AG09309 (cell line): ENCODE results near the gene GOT2.
A peak's percentile ranks its signal among the peaks of the same experiment; 100 is the strongest.
"Not testable (repeated sequence)": the region's sequence is repeated elsewhere in the genome, so short reads cannot be mapped to it uniquely, and the experiment has no call there.

Experiments used
- DNase-seq: peaks from one replicate; pipeline ENCODE4 v3.0.0-alpha.2; 2010; ENCODE audit warnings: low read depth
- H3K4me3 ChIP-seq: 2 replicates; pipeline ENCODE4 v1.5.1; 2011; ENCODE audit warnings: mild to moderate bottlenecking, low read depth, low read length, moderate library complexity; ENCODE audit not compliant: control insufficient read depth
- TF ChIP-seq, protein P1 (sequence below): IDR thresholded peaks from 2 replicates; pipeline ENCODE4 v1.5.1; 2011; ENCODE audit warnings: mild to moderate bottlenecking, low read depth, low read length, inconsistent platforms; ENCODE audit not compliant: insufficient read depth, control insufficient read depth; ENCODE audit errors: missing control alignments

Gene GOT2

GRCh38 chr16:58755989-58756649 lies 22.0 kb upstream of the GOT2 start:
- no peak overlapping the region for H3K4me3 ChIP-seq
- peak; percentile 37 for DNase-seq
- TF ChIP-seq, protein P1, sequence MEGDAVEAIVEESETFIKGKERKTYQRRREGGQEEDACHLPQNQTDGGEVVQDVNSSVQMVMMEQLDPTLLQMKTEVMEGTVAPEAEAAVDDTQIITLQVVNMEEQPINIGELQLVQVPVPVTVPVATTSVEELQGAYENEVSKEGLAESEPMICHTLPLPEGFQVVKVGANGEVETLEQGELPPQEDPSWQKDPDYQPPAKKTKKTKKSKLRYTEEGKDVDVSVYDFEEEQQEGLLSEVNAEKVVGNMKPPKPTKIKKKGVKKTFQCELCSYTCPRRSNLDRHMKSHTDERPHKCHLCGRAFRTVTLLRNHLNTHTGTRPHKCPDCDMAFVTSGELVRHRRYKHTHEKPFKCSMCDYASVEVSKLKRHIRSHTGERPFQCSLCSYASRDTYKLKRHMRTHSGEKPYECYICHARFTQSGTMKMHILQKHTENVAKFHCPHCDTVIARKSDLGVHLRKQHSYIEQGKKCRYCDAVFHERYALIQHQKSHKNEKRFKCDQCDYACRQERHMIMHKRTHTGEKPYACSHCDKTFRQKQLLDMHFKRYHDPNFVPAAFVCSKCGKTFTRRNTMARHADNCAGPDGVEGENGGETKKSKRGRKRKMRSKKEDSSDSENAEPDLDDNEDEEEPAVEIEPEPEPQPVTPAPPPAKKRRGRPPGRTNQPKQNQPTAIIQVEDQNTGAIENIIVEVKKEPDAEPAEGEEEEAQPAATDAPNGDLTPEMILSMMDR = peak; percentile 83

- TF ChIP-seq, protein P1 = no peak
- DNase-seq = no peak
- no peak overlapping the region for H3K4me3 ChIP-seq
Measured at GRCh38 chr16:58753711-58754134, 19.6 kb upstream of the GOT2 start.

- TF ChIP-seq, protein P1 = no peak
- H3K4me3 ChIP-seq = no peak overlapping the region
- no peak for DNase-seq
Measured at GRCh38 chr16:58744497-58744896, 10.4 kb upstream of the GOT2 start.

DNA sequence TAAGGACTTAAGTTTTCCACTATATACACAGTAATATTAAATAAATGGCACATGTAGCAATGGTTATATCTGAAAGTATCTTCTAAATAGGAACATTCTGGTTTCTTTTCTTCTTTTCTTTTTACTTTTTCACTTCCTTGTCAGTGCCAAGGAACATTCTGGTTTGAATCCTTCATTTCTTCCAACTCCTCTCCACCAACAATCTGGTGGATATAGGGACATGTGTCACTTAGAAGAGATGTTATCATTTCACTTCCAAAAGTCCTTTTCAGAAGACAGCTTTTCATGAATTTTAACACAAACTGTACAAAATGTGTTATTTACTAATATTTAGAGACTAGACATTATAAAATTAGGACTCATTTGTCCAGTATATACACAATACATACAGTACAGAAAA lies 7.9 kb upstream of the GOT2 start:
- no peak overlapping the region for H3K4me3 ChIP-seq
- TF ChIP-seq, protein P1 = no peak
- DNase-seq = no peak

GRCh38 chr16:58741166-58741565 lies 7.0 kb upstream of the GOT2 start:
- H3K4me3 ChIP-seq = no peak overlapping the region
- TF ChIP-seq, protein P1 = no peak
- no peak for DNase-seq

DNA sequence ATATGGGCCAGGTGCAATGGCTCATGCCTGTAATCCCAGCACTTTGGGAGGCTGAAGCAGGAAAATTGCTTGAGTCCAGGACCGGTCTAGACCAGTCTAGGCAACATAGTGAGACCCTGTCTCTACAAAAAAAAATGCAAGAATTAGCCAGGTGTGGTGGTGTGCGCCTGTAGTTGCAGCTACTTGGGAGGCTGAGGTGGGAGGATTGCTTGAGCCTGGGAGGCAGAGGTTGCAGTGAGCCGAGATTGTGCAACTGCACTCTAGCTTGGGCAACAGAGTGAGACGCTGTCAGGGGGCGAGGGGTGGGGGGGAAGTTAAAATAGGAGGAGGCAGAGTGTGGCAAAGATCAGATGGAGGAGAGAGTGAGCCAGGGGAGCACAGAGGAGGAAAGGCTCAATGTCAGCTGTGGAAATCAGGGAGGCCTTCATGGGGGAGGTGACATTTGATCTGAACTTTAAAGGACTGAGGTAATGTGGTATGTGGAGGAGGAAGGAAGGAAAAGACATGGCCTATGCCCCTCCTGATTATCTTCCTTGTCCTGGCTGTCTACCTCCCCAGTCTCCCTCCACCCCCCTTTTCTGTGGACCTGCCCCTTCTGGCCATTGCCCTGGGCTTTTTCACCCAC lies 4.7 kb upstream of the GOT2 start:
- H3K4me3 ChIP-seq = no peak overlapping the region
- TF ChIP-seq, protein P1 = no peak
- DNase-seq = no peak

DNA sequence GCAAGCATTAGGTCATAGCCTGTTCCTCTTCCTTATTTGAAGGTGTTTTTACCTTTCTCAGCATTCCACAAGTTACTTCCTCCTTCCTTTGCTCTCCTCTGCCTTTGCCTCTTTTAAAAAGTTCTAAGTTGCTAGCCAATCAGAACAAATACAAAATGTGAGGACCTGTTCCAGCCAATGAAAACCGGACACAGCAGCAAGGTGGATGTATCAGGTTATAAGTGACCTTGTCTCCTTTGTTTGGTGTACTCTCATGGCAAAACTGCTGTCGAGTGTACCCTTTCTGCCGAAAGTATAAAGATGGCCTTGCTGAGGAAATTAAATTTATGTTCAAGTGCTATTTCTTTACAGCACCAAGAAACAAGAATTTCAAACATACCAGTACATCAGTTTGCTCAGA lies 2.2 kb upstream of the GOT2 start:
- not testable (repeated sequence) for DNase-seq, H3K4me3 ChIP-seq
